ENCODE results near the gene MAPKAP1.
A peak's percentile ranks its signal among the peaks of the same experiment; 100 is the strongest.

DNA sequence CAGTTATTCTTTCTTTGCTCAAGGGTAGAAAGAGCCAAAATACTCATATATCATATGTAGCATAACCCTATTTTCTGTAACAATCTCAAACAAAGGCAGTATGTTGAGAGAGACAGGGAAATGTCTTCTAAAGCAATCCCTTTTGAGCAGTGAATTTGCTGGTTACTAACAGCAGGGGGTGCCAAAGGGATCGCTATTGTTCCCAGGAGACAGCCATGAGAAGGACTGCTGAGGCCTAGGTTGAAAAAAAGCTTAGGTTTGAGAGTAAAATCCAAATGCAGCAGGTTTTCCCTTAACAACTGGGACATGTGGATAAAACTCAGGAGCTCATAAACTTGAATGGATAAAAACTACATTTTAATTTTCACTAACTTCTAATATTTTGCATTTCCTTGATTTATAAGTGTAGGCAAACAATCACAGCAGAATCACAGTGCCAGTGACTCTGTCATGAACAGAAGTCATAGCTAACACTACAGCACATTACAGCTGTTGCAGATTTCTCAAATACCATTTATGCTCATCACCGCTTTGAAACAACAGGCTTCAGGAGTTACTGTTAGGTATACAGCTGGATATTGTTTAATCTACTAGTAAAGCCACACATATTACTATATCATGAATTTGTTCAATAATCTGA lies 148.4 kb downstream of the MAPKAP1 start:
- TF ChIP-seq, protein P1, sequence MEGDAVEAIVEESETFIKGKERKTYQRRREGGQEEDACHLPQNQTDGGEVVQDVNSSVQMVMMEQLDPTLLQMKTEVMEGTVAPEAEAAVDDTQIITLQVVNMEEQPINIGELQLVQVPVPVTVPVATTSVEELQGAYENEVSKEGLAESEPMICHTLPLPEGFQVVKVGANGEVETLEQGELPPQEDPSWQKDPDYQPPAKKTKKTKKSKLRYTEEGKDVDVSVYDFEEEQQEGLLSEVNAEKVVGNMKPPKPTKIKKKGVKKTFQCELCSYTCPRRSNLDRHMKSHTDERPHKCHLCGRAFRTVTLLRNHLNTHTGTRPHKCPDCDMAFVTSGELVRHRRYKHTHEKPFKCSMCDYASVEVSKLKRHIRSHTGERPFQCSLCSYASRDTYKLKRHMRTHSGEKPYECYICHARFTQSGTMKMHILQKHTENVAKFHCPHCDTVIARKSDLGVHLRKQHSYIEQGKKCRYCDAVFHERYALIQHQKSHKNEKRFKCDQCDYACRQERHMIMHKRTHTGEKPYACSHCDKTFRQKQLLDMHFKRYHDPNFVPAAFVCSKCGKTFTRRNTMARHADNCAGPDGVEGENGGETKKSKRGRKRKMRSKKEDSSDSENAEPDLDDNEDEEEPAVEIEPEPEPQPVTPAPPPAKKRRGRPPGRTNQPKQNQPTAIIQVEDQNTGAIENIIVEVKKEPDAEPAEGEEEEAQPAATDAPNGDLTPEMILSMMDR (conservative IDR thresholded peaks at IDR 0.05; ENCODE audit: low read length): peak; percentile 95
- TF ChIP-seq EZH2phosphoT487 (IDR thresholded peaks at IDR 0.05; ENCODE audit: borderline replicate concordance, low read depth, low read length): no peak
